IPS-11a (cell line): ENCODE results near the gene VMP1.
"Not testable (repeated sequence)": the region's sequence is repeated elsewhere in the genome, so short reads cannot be mapped to it uniquely, and the experiment has no call there.

ENCODE experiments used
- H3K4me3 ChIP-seq: one replicate; pipeline ENCODE4 v1.5.1; 2013; ENCODE audit warnings: low read depth, low read length, control low read depth

Gene VMP1

DNA sequence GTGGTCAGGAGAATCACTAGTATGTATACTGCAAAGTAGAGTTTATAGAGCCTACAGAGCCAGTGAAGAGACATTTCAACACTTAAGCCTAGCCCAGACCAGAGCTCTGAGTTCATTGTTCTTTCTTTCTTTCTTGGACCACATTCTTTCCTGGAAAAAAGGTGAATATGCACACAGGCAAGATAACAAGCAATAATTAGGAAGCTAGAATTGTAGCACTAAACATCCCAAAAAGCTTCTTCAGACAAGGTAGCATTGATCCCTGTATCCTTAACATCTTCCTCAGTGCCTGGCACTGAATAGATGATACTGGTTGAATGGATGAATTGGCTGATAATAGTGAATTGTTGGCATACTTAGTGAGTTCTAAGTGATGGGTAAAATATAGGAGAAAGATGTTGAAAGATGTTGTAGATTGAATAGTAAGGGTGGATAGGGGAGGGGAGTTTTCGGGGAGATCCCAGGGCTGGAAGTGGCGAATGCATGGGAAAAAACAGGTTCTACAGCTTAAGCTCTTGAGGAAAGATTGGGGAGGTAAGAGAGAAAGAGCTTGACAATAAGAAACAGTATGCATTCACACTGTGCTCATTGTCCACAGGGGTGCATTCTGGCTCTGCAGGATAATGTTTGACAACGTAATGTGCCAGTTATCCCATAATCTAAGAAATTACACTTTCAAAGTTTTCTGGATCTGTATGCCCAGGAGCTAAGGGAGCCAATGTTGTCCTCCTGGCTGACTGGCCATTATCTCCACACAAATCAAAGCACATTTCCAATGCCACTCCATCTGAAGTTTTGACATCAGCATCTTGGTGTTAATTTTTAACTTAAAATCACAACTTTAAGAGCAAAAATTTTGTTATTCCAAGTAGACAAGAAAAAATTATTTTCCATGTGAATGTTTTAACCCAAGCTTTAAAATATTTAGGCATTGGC is 149.7 kb downstream of the VMP1 start:
- H3K4me3 ChIP-seq: no peak overlapping the region

DNA sequence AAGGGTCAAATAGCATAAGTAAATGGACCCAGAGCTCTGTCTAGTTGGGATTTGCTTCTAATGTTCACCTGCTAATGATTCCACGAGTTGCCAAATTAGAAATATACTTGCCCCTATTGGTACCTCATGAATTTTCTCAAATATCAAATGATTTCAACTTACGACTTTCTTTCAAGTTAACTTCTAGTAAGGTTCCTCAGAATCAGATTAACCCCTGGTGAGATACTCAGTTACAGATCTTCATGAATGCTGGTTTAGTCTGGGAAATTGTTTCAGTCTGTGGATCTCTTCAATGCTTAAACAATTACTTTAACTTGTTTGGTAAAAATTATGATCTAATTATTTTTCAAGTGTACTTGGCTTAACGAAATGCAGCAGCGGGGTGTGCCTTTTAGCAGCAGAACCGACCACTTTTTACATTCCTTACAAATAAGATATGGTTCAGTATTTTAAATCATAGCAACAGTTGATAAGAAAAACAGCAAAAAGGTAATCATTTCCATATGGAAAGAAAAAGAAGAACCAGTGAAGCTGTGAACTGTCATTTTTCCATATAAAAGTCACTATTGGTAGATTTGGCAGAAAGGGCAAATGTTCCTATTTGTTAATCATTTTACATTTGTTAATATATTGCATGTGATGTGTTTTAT is 150.8 kb downstream of the VMP1 start:
- no peak overlapping the region for H3K4me3 ChIP-seq

DNA sequence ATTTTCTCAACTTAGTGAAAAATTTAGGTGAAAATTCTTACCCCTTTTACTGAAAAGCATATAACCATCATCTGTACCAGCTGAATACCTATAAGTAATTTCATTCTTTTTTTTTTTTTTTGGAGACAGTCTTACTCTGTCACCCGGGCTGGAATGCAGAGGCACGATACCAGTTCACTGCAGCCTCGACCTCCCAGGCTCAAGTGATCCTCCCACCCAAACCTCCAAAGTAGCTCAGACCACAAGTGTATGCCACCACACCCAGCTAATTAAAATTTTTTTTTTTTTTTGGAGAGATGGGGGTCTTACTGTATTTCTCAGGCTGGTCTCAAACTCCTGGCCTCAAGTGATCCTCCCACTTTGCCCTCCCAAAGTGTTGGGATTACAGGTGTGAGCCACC is 151.5 kb downstream of the VMP1 start:
- no peak overlapping the region for H3K4me3 ChIP-seq

DNA sequence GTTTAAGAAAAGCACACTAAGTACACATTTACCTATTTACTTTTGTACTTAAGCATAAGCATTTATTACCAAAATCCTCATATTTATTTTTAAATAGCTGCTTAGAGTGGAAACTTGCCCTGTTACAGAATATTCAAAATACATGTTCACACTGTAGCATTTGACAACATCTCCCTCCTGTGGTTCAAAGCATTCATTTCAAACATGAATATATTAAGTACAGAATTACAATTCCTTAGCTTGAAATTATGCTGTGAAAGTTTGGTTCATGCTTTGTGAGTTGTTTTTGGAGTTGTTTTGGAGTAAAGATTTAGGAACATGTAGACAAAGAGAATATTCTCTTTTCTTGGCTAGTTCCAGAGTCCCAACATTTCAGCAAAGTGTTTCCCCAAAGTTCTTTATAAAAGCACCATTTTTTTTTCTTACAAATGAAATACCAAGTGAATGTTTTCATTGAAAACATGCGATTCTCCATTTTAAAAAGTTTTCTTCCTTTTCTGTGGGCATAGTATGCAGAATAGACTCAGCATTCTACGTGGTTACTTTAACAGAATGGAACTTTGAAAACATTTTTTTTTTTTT is 152.1 kb downstream of the VMP1 start:
- H3K4me3 ChIP-seq: no peak overlapping the region

DNA sequence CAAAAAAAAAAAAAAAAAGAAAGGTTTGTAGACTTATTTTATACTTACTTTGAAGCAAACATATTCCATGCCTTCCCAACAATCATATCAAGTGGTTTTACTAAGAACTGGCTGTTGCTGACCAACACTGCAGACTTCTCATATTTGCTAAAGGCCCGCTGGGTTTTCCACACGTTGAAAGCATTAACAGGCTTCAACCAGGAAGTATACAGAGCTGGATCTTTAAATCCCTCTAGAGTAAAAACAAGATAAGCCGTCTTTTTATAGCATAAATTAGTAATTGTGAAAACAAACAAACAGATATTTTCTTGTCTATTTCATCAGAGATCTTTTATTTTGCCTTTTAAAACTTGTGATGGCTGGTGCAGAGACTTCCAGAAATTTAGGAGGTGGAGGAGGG is 156.2 kb downstream of the VMP1 start:
- H3K4me3 ChIP-seq: no peak overlapping the region

DNA sequence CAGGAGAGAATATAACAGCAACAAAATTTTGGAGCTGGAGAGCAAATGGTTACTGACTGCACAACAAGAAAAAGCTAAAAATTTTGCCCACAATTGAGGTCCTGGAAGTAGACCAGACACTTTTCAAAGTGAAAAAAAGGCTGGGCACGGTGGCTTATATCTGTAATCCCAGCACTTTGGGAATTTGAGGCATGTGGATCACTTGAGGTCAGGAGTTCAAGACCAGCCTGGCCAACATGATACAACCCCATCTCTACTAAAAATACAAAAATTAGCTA is 162.4 kb downstream of the VMP1 start:
- H3K4me3 ChIP-seq: no peak overlapping the region

DNA sequence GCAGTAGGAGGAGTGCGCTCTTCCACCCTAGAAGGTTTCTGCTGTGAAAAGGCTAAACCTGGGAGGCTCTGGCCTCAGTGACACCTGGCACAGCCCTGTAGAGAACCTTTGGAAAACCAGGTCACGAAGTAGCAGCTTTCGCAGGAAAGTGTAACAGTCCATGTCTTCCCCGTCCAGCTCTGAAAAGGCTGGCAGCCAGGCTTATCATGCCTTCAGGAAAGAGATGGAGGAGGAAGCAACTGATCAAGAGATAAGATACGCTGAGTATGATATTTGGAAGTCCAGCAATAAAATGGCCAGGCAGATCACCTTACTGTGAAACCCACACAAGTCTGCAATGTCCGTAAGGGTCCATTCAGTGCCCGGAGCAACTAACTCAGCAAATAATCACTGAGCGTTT is 163.0 kb downstream of the VMP1 start:
- H3K4me3 ChIP-seq: no peak overlapping the region

DNA sequence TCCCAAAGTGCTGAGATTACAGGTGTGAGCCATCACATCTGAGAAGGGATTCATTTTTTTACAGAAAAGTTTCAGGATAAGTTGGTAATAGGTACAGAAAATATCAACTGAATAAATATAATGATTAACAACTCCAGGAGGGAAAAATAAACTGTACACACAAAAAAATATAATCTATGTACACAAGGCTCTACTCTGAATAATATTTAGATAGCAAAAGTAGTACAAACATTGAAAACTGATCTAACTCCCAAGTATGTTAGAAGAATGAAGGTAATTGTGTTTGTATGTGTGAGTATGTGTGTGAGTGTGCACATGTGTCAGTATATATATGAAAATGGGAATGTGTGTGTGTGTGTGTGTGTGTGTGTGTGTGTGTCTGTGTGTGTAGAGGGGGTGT is 164.9 kb downstream of the VMP1 start:
- H3K4me3 ChIP-seq: no peak overlapping the region

DNA sequence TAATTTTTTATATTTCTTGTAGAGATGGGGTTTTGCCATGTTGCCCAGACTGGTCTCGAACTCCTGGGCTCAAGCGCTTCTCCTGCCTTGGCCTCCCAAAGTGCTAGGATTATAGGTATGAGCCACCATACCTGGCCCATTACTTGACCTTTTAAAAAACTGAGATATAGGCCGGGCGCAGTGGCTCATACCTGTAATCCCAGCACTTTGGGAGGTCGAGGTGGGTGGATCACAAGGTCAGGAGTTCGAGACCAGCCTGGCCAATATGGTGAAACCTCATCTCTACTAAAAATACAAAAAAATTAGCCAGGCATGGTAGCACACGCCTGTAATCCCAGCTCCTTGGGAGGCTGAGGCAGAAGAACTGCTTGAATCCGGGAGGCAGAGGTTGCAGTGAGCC is 166.0 kb downstream of the VMP1 start:
- not testable (repeated sequence) for H3K4me3 ChIP-seq

DNA sequence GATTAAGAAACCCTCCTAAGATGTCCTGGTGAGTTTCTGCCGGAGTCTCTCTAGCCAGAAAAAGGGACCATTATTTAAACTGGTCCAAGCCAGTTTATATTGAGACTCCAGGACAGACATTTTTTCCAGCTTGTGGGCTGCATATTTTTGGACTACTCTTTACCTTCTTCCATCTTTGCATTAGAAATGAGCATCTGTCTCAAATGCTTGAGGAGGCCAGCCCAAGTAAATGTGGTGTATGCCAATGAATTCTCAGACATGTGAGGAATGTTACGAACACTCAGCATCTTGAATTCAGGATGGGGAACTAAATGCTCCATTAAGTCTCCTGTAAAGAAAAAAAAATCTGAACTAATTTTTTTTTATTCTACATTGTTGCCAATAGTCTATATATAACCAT is 166.9 kb downstream of the VMP1 start:
- no peak overlapping the region for H3K4me3 ChIP-seq

DNA sequence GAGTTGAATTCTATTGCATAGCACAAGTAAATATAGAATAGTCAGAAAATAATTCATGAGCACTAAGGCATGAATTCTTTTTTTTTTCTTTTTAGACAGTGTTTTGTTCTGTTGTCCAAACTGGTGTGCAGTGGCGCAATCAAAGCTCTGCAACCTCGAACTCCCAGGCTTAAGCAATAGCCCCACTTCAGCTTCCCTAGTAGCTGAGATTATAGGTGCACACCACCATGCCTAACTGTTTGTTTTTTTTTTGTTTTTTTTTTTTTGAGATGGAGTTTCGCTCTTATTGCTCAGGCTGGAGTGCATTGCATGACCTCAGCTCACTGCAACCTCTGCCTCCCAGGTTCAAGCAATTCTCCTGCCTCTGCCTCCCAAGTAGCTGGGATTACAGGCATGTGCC is 168.7 kb downstream of the VMP1 start:
- no peak overlapping the region for H3K4me3 ChIP-seq

DNA sequence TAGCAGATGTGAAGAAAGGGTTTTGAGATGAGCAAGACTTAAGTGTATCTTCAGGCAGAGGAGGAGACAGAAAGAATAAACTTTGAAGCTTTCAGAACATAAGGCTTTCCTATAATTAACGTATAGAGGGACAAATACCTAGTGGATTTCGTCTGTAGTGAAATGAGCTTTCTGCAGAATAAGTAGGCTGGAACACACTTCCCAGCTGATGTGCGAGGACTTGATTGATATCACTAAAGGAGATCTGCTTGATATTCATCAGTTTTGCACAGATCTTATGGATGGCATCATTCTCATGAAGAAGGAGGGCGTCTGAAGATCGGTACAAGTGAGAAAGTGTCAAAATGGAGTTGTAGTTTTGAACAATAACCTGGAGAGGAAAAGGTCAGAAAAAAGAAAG is 170.5 kb downstream of the VMP1 start:
- H3K4me3 ChIP-seq: no peak overlapping the region

DNA sequence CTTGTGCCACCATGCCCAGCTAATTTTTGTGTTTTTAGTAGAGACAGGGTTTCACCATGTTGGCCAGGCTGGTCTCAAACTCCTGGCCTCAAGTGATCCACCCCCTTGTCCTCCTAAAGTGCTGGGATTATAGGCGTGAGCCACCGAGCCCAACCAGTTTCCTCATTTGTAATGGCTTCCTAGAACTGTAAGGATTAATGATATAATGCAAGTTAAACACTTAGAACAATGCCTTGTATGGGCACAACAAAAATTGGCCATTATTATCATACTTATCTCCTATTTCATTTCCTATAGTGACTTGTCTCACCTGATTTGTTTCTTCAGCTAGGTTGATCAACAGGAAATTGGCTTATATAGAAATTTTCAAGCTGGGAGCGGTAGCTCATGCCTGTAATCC is 171.2 kb downstream of the VMP1 start:
- H3K4me3 ChIP-seq: no peak overlapping the region

DNA sequence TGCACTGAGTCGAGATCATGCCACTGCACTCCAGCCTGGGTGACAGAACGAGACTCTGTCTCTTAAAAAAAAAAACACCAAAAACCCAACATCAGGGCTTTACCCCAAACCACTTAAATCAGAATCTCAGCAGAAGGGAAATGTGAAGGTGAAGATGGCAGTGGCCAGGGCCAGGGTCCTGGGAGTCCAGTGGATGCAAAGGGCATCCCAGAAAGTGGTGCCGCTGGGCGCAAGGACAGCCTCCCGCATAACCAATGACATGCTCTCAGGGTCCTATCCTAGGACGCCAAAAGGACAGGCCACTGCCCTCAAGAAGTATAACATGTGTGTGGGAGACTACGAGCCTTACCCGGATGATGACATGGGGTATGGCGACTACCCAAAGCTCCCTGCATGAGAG is 177.4 kb downstream of the VMP1 start:
- H3K4me3 ChIP-seq: no peak overlapping the region

DNA sequence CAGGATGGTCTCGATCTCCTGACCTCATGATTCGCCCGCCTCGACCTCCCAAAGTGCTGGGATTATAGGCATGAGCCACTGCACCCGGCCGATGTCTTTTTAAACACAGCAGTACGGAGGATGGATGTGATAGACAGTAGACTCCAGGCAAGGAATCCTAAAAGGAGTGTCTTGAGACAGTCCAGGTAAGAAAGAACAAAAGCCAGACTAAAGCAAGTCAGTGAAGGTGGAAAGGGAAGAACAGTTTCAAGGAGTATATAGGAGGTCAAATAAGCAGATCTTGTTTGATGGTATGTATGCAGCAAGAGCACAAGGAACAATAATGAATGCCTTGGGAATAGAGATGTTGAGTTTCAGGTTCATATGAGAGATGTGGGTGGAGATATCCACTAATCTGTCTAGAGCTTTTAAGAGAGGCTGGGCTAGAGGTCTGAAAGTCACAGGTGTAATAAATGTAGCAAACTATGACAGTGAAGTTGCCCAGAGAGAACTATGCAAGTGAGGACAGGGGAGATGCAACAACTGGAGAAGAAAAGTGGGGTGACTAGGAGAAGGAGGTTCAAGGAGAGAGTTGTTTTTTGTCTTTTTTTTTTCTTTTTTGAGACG is 180.8 kb downstream of the VMP1 start:
- H3K4me3 ChIP-seq: no peak overlapping the region

DNA sequence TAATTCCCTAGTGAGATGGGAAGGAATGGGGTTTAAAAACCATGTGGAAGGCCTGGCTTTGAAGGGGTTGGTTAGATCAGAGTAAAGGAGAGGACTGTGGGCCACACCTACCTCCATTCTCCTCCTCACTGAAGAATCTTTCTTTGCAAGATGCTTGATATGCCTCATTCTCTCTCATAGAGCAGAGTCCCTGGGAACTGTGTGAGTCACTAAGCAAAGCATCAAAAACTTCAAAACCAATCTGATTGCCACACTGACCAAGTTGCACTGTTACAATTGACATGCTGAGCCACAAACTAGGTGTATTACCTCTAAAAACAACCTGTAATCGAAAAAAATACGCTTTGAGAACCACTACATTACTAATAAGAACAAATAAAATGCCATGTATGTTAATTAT is 183.3 kb downstream of the VMP1 start:
- no peak overlapping the region for H3K4me3 ChIP-seq
